GM18502 (cell line): ENCODE results near the gene MAP3K4.
"Not testable (repeated sequence)": the region's sequence is repeated elsewhere in the genome, so short reads cannot be mapped to it uniquely, and the experiment has no call there.

Experiments
- ATAC-seq: cut with Tn5 transposase; IDR thresholded peaks from one replicate; pipeline ENCODE4 v1.9.1; 2021; ENCODE audit warnings: mild to moderate bottlenecking; ENCODE audit not compliant: unreplicated experiment, poor library complexity

MAP3K4 gene

GRCh38 chr6:160971171-160971570 lies 20.4 kb upstream of the MAP3K4 start:
- no peak for ATAC-seq

DNA sequence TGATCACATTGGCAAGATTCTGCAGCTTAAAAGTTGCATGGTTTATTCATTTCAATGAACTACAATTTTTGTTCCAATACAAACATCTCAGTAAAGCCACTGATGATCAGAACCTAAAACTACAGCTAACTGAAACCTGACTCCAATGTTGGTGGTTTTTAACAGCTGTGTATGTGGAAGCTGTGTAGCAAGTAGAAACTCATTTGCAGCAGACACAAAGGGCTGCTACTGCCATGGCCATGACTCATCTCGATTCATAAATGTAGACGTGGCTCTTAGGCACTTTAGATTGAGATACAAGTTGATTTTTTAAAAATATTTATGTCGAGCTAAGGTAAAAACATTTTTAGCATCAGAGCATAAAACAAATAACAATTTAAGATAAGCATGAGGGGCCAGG lies 19.5 kb upstream of the MAP3K4 start:
- peak; percentile 73 for ATAC-seq

GRCh38 chr6:160972594-160972993 lies 19.0 kb upstream of the MAP3K4 start:
- ATAC-seq = not testable (repeated sequence)

DNA sequence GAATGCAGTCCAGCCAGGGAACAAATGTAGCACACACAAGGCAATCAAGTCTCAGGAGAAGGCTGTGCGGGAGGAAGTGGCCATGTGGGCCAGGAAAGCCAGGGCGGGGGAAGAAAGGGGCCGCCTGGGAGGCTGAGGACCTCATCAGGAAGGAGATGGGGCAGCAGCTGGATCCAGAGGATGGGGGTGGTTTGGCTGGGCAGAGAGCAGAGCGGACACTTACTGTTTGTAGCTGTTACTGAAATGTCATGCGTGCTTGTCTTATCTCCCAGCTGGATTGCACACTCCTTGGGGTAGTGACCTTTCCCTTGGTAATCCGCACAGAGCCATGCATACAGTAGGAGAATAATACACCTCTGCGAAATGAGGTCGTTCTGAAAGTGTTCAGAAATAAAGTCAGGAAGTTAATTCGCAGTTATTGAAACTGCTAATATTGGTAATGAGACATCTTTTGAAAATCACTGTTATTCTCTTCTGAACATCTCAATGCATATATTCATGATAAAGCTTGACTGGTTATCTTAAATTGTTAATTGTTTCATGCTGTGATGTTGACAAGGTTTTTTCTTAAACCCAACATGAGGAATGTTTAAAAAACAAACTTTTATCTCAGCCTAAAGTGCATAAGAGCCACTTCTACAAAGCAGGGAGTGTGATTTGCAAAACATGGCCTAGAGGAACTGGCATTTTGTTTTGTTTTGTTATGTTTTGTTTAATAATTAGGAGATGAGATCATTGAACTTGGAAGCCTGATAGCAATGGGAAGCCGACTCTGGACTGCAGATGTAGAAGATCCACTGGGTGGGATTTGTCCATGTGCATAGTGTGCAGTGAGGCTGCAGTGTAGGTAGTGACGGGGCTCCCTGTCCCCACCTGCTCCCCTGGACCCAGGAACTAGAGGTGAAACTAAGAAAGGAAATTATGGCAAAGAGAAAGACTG lies 18.0 kb upstream of the MAP3K4 start:
- no peak for ATAC-seq

- ATAC-seq = no peak
Observed at GRCh38 chr6:160974304-160974771, 17.2 kb upstream of the MAP3K4 start.

DNA sequence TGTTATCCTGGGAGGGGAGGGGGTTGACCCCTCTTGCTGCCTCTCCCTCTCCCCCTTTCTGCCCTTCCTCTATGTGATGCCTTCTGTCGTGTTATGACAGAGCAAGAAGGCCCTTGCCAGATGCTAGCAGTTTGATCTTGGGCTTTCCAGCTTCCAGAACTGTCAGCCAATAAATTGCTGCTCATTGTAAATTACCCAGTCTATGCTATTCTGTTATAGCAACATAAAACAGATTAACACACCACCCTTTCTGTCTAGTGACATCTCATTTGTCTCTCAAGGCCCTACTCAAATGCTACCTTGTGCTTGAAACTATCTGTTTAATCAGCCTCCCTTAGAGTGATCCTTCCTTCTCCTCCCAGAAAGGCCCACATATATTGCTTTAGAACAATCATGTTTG lies 16.4 kb upstream of the MAP3K4 start:
- no peak for ATAC-seq

GRCh38 chr6:160975961-160976360 lies 15.6 kb upstream of the MAP3K4 start:
- ATAC-seq = not testable (repeated sequence)

- ATAC-seq = no peak
Observed at GRCh38 chr6:160978141-160978901, 13.2 kb upstream of the MAP3K4 start.

DNA sequence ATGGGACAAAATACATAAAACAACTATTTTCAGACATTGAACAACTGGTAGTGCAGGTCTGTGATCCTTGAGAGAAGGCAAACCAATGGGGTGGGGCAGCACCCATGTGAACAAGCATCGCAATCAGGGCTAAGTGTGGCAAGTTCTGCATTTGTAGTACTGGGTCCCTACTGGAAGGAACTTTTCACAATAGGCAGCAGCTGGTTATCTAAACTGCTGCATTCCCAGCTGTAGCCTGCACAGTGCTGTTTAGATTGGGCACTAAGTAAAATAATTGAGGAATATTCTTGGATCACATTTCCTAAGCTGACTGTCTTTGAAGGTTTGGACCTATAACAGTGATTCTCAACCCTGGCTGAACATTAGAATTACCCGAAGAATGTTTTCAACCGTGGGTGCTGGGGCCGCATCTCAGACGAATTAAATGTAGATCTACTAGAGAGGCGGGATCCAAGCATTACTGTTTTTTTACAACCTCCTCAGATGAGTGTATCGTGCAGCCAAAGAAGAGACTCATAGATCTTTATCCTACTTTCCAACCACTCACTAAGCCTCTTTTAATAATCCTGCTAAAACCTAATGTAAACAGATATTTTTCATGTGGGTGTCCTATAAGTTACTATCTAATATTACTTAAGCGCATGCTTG lies 12.4 kb upstream of the MAP3K4 start:
- no peak for ATAC-seq

DNA sequence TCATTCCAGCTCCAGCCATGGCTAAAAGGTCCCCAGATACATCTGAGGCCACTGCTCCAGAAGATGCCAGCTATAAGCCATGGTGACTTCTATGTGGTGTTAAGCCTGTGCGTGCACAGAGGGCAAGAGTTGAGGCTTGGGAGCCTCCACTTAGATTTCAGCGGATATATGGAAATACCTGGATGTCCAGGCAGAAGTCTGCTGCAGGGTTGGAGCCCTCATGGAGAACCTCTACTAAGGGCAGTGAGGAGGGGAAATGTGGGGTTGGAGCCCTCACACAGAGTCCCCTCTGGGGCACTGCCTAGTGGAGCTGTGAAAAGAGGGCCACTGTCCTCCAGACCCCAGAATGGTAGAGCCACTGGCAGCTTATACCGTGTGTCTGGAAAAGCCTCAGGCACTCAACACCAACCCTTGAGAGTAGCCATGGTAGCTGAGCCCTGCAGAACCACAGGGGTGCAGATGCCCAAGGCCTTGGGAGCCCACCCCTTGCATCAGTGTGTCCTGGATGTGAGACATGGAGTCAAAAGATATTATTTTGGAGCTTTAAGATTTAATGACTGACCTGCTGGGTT lies 8.1 kb upstream of the MAP3K4 start:
- ATAC-seq = not testable (repeated sequence)

DNA sequence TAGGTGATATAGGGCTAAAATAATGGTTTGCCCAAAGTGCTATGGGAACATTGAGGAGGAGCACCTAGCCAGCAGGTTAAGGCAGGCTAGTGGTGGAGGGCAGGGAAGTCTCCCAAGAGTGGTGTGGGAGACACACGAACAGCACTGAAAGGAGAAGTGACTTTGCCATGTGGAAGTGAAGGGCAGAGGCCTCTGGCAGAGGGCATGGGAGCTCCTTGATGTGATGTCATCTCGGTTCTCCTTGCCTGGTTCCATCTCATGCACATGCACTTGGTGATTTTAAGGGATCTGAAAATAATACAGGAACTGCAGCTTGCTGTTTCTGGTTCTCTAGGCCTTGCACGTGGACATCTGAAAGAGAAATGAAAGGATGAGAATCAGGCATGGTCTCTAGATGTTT lies 4.7 kb upstream of the MAP3K4 start:
- ATAC-seq = no peak

GRCh38 chr6:160987265-160987664 lies 4.3 kb upstream of the MAP3K4 start:
- ATAC-seq = no peak

DNA sequence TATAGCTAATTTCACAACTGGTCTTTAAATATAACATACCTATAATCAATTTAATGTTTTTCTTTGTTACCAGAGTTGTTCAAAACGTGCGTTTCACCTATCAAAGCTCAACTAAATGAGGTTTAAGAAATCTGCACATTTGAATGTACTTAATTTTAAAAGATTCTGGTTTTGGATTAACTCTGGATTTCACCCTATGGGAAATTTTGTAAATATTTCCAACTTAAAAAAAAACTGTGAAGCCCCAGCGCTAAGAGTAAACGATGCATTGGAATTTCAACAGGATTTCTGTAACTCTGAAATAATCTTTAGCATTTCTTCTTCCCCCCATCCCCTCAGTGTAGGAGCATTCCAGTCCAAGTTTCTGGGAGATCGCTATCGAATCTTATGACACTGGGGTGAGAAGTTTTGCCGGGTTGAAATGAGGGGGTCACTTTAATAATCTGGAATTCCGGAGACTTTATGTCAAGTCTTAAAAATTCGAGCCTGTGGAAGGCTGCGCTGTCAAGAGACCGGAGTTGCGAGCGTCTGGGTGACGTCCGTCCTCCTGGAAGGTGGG lies 643 bp upstream of the MAP3K4 start:
- no peak for ATAC-seq

DNA sequence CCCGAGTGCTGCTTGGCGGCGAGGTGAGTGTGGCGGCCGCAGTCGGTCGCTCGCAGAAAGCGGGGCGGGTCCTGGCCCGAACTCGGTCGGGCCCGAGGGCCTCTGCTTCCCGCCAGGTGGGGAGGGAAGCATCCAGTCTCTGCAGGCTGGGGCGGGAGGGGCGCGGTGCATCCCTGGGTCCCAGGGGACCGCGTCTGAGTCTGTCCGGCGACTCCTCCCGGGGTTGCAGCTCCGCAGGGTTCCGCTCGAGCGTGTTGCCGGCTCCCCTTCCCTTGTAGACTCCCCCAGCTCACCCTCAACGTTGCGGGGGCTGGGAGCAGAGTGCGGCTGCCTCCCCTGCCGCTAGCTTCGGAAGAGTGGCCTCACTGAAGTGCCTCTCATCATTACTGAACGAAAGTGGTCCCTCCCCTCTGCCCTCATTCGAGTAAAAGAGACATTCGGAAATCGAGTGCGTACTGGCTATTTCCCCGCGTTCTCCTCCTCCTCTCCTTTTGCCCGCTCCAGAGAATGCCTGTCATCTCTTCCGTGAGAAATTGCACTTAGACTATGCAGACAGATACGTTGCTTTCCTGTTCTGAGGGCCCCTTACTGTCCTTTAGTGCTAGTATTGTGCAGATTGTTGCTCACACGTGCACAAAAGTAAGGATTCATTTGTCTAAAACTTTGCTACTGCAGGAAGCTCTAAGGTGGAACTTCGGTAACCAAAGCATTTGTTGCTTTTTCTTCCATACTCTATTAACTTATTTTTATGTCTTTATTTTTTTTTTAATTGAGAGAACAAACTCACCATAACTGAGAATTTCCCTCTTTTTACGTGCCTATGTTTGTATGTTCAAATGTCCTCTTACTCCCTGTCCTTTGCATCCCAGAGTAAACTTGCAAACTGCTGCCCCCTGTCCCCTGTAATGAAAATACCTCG lies 751 bp downstream of the MAP3K4 start:
- ATAC-seq = peak; percentile 57

DNA sequence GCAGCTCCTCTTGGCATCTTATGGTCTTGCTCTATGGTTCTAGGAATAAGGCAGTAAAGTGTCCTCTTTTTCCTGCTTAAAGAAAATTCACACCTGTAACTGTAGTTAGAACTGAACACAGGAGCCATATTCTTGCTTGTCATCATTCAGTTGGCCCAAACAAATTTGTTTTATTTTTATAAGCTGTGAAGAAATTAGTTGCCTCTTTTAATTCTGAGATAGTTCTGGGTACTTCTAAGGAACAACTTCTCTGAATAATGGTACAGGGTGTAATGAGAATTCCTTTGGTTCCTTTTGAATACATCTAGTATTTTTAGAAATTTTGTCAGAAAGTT lies 1.4 kb downstream of the MAP3K4 start:
- no peak for ATAC-seq

DNA sequence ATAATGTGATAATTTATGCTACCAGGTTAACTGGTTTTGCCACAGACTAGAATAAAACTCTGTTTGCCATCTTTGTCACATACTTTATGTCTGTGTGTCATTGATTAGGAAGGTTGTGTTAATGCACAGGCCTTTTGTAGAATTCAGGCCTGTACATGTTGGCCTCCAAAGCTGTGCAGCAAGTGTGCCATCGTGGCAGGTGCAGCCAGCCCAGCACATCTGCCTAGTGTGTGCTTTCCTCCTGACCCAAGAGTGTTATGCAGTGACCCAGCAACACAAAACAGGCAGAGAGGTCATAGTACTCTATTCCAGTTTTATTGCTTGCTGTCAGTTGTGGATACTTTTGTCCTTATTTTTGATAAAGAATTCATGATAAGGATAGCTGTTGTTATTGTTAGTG lies 3.7 kb downstream of the MAP3K4 start:
- no peak for ATAC-seq

DNA sequence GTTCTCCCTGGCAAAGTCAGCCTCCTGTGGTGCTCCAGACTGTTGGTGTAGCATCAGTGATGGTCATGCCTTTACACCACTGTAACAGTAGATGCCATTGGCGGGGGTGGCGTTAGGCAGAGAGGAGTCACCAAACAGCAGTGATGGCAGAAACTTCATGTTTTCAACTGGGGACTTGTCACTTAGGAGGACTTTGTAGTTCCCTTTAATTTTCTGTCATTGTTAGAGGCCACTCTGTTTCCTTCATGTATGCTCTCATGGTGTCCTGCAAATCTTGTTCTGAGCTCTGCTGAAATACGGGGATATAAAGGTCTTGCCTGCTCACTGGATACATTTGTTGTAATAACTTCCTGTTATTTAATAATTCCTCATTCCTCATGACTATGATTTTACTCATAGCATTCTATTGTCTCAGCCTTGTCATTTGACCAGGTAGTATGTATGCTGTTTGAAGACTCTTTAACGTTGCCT lies 4.6 kb downstream of the MAP3K4 start:
- ATAC-seq = no peak

DNA sequence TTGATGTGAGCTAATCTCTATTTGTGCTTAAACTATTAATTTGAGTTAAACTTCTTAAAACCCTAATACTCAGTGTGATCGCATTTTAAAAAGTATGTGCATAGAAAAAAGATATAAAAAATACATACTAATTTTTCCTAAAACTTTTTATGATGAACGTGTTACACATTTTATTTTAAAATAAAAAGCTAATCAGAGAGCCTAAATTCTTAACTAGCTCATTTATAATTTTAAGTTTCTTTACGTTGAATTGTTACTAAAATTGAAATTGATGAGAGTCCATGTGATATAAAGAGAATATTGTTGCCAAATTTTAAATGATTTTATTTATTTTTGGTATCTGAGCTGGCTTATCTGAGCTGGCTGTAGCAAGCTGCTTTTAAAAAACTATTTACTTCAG lies 6.6 kb downstream of the MAP3K4 start:
- ATAC-seq = no peak

DNA sequence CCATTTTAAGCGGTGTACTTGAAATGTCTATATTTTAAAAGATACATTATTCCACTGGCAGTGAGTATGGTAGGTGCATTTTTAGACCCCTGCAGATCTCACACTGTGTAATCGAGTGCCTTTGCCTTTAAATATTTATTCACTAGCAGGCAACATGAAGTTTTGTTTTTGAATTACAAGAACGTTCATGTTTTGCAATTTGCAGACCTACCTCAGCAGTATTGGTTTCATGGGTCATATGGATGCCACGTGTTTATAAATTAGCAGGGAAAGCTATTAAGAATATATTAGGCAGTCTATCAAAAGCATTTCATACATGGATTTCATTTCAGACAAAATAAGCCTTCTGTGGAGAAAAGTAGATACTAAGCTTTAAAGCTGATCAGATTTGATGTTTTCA lies 7.2 kb downstream of the MAP3K4 start:
- no peak for ATAC-seq
